H9 (cell line): ENCODE data around the gene TEX51. TPM values are rescaled to one million over a fixed set of nuclear protein-coding genes. Genes with fewer than 3 reads are reported as not detected.

Experiments
- DNase-seq: peaks from one replicate; pipeline ENCODE4 v3.0.0-alpha.2; 2017
- H2AFZ ChIP-seq: one replicate; pipeline ENCODE4 v1.6.1; 2013; ENCODE audit warnings: mild to moderate bottlenecking, low read length, control low read depth, moderate library complexity
- H2AK5ac ChIP-seq: 2 replicates; pipeline ENCODE4 v1.6.1; 2013; ENCODE audit warnings: low read length, control low read depth, mixed read lengths; ENCODE audit not compliant: insufficient read length
- H2BK120ac ChIP-seq: one replicate; pipeline ENCODE4 v1.6.1; 2013; ENCODE audit warnings: low read depth, mild to moderate bottlenecking, low read length, control low read depth, inconsistent platforms; ENCODE audit not compliant: poor library complexity, severe bottlenecking
- H2BK12ac ChIP-seq: 2 replicates; pipeline ENCODE4 v1.6.1; 2013; ENCODE audit warnings: low read length, control low read depth, mixed read lengths, low read depth; ENCODE audit not compliant: insufficient read length
- H2BK15ac ChIP-seq: 2 replicates; pipeline ENCODE4 v1.6.1; 2013; ENCODE audit warnings: low read depth, low read length, control low read depth
- H2BK20ac ChIP-seq: one replicate; pipeline ENCODE4 v1.6.1; 2013; ENCODE audit warnings: low read depth, mild to moderate bottlenecking, low read length, control low read depth, inconsistent platforms; ENCODE audit not compliant: poor library complexity, severe bottlenecking
- H2BK5ac ChIP-seq: 2 replicates; pipeline ENCODE4 v1.6.1; 2013; ENCODE audit warnings: low read length, control low read depth, mixed read lengths; ENCODE audit not compliant: insufficient read length
- H3K14ac ChIP-seq: 2 replicates; pipeline ENCODE4 v1.6.1; 2013; ENCODE audit warnings: low read length, control low read depth; ENCODE audit not compliant: insufficient read depth
- H3K18ac ChIP-seq: 2 replicates; pipeline ENCODE4 v1.6.1; 2013; ENCODE audit warnings: low read depth, mild to moderate bottlenecking, mixed read lengths, low read length, control low read depth; ENCODE audit not compliant: insufficient read length
- H3K23ac ChIP-seq: 2 replicates; pipeline ENCODE4 v1.6.1; 2013; ENCODE audit warnings: low read length, control low read depth, mixed read lengths, low read depth; ENCODE audit not compliant: insufficient read length
- H3K23me2 ChIP-seq: 2 replicates; pipeline ENCODE4 v1.6.1; 2013; ENCODE audit warnings: low read depth, mild to moderate bottlenecking, mixed read lengths, low read length, control low read depth; ENCODE audit not compliant: insufficient read length, poor library complexity, severe bottlenecking
- H3K27ac ChIP-seq: 2 replicates; pipeline ENCODE4 v1.5.1; 2013; ENCODE audit warnings: low read length, control low read depth, mixed read lengths, low read depth; ENCODE audit not compliant: insufficient read length
- H3K27me3 ChIP-seq: 2 replicates; pipeline ENCODE4 v1.6.1; 2013; ENCODE audit warnings: low read length, control low read depth, inconsistent platforms; ENCODE audit not compliant: insufficient read depth
- H3K4ac ChIP-seq: 2 replicates; pipeline ENCODE4 v1.6.1; 2013; ENCODE audit warnings: low read depth, mild to moderate bottlenecking, control low read depth, inconsistent platforms, low read length, moderate library complexity
- H3K4me1 ChIP-seq: 2 replicates; pipeline ENCODE4 v1.6.1; 2013; ENCODE audit warnings: low read length, control low read depth, inconsistent platforms; ENCODE audit not compliant: insufficient read depth
- H3K4me2 ChIP-seq: 2 replicates; pipeline ENCODE4 v1.6.1; 2013; ENCODE audit warnings: low read length, control low read depth, mixed read lengths; ENCODE audit not compliant: insufficient read length, insufficient read depth
- H3K56ac ChIP-seq: 2 replicates; pipeline ENCODE4 v1.6.1; 2013; ENCODE audit warnings: low read depth, mild to moderate bottlenecking, mixed read lengths, low read length, control low read depth; ENCODE audit not compliant: insufficient read length
- H3K79me1 ChIP-seq: 2 replicates; pipeline ENCODE4 v1.6.1; 2013; ENCODE audit warnings: low read depth, mild to moderate bottlenecking, moderate library complexity, low read length, control low read depth, inconsistent platforms; ENCODE audit not compliant: insufficient read depth, poor library complexity, severe bottlenecking
- H3K79me2 ChIP-seq: 2 replicates; pipeline ENCODE4 v1.6.1; 2013; ENCODE audit warnings: low read length, control low read depth, inconsistent platforms; ENCODE audit not compliant: insufficient read depth
- H3K9ac ChIP-seq: 2 replicates; pipeline ENCODE4 v1.6.1; 2013; ENCODE audit warnings: low read length, control low read depth, mixed read lengths; ENCODE audit not compliant: insufficient read length; ENCODE audit errors: extremely low read depth
- H3K9me3 ChIP-seq: one replicate; pipeline ENCODE4 v1.6.1; 2013; ENCODE audit warnings: low read depth, low read length, inconsistent platforms; ENCODE audit not compliant: control insufficient read depth
- H3T11ph ChIP-seq: one replicate; pipeline ENCODE4 v1.6.1; 2013; ENCODE audit warnings: mild to moderate bottlenecking, low read length, control low read depth, inconsistent platforms
- H4K20me1 ChIP-seq: one replicate; pipeline ENCODE4 v1.6.1; 2013; ENCODE audit not compliant: control insufficient read depth, insufficient read length, insufficient read depth
- H4K5ac ChIP-seq: 2 replicates; pipeline ENCODE4 v1.6.1; 2013; ENCODE audit warnings: low read depth, mild to moderate bottlenecking, mixed read lengths, low read length, control low read depth; ENCODE audit not compliant: insufficient read length
- H4K8ac ChIP-seq: replicated peaks from 2 replicates; pipeline ENCODE4 v1.6.1; 2013; ENCODE audit warnings: low read length, control low read depth, mixed read lengths, low read depth; ENCODE audit not compliant: insufficient read length
- H4K91ac ChIP-seq: 2 replicates; pipeline ENCODE4 v1.6.1; 2013; ENCODE audit warnings: low read depth, mild to moderate bottlenecking, moderate library complexity, mixed read lengths, low read length, control low read depth; ENCODE audit not compliant: insufficient read length
- H3K27ac Mint-ChIP-seq, 3 experiments: 2 replicates in 2 of 3; 3 replicates in 1 of 3; pipeline ENCODE4 v1.8.0; 2020 to 2021; ENCODE audit warnings: mixed read lengths in 3 of 3, mild to moderate bottlenecking in 1 of 3, moderate library complexity in 1 of 3
- H3K27me3 Mint-ChIP-seq: 2 replicates; pipeline ENCODE4 v1.8.0; 2021; ENCODE audit warnings: low read depth, mild to moderate bottlenecking, moderate library complexity, mixed read lengths
- H3K36me3 Mint-ChIP-seq, 3 experiments: 2 replicates in 2 of 3; 3 replicates in 1 of 3; pipeline ENCODE4 v1.8.0; 2020 to 2021; ENCODE audit warnings: low read depth in 3 of 3, mixed read lengths in 3 of 3; ENCODE audit not compliant: insufficient read depth in 1 of 3
- H3K4me1 Mint-ChIP-seq, 2 experiments: 2 replicates each; pipeline ENCODE4 v1.8.0; 2020; ENCODE audit warnings: mixed read lengths in 2 of 2
- H3K4me3 Mint-ChIP-seq, 2 experiments: 2 replicates in 1 of 2; 3 replicates in 1 of 2; pipeline ENCODE4 v1.8.0; 2020 to 2021; ENCODE audit warnings: mild to moderate bottlenecking in 2 of 2, mixed read lengths in 2 of 2, moderate library complexity in 1 of 2
- H3K9me3 Mint-ChIP-seq, 2 experiments: 2 replicates in 1 of 2; 3 replicates in 1 of 2; pipeline ENCODE4 v1.8.0; 2020; ENCODE audit warnings: mild to moderate bottlenecking in 2 of 2, mixed read lengths in 2 of 2, moderate library complexity in 1 of 2
- CTCF ChIP-seq: fragments of 200-600 bp; sonication (generic); conservative IDR thresholded peaks from 3 replicates; pipeline ENCODE4 v1.8.0; 2021; ENCODE audit warnings: antibody characterized with exemption, mild to moderate bottlenecking
- WGBS: extraction: QIAGEN DNeasy Blood & Tissue Kit; methylation state at CpG from one replicate; pipeline ENCODE4 v1.1.7; 2013; ENCODE audit warnings: missing lambda C conversion rate, low lambda C conversion rate, mixed read lengths; ENCODE audit not compliant: insufficient read length; ENCODE audit errors: extremely low coverage; 5-methylcytosine and 5-hydroxymethylcytosine counted together
- total RNA-seq: library from RNA; stranded (reverse); gene quantifications from 2 replicates; pipeline ENCODE4 v1.2.1, GENCODE V29; 2021

Gene TEX51
- total RNA-seq, 1 experiment from 2014 or later = not detected

- no peaks in the 10 kb centered on the region for H3K9me3 Mint-ChIP-seq
- H3K79me2 ChIP-seq = no peaks in the 10 kb centered on the region
- H3K18ac ChIP-seq = no peak overlapping the region
- H3K27ac ChIP-seq = no peak overlapping the region
- H2BK12ac ChIP-seq = no peak overlapping the region
- no peaks in the 10 kb centered on the region for H4K20me1 ChIP-seq
- no peak overlapping the region for H2AFZ ChIP-seq
- H4K91ac ChIP-seq = no peak overlapping the region
- no peaks in the 10 kb centered on the region for H3K9me3 ChIP-seq
- no peak overlapping the region for H3K56ac ChIP-seq
- H2BK15ac ChIP-seq = no peak overlapping the region; the same call in 1 of the 2 replicates
- no peak overlapping the region for H3K9ac ChIP-seq
- H2BK120ac ChIP-seq = no peak overlapping the region
- H3K4ac ChIP-seq = no peak overlapping the region
- WGBS = no CpG with 5 or more reads among the region's 3 CpGs
- H3K4me2 ChIP-seq = no peak overlapping the region
- no peak overlapping the region for H3K14ac ChIP-seq
- H4K8ac ChIP-seq = no peak overlapping the region
- H3K27ac Mint-ChIP-seq = no peak overlapping the region; a peak in 1 of 7 replicates
- no peak overlapping the region for H3K4me3 Mint-ChIP-seq
- no peak overlapping the region for H2AK5ac ChIP-seq
- no peak overlapping the region for H2BK5ac ChIP-seq
- 0 out of 4 replicates have a peak, but pooled peaks cover 2 to 3% of the 10 kb centered on the region in 2 experiments for H3K4me1 Mint-ChIP-seq
- no peak overlapping the region for H3T11ph ChIP-seq
- DNase-seq = no peak
- H3K79me1 ChIP-seq = no peaks in the 10 kb centered on the region
- H3K27me3 ChIP-seq = no peaks in the 10 kb centered on the region
- no peak overlapping the region for H3K23ac ChIP-seq
- no peaks in the 10 kb centered on the region for H3K23me2 ChIP-seq
- H2BK20ac ChIP-seq = no peak overlapping the region
- no peak for TF ChIP-seq CTCF
- peaks cover 1% of the 10 kb centered on the region; the same call in 1 of the 2 replicates for H3K27me3 Mint-ChIP-seq
- no peaks in the 10 kb centered on the region for H3K36me3 Mint-ChIP-seq
- no peaks in the 10 kb centered on the region for H3K4me1 ChIP-seq
- H4K5ac ChIP-seq = no peak overlapping the region
Observed at GRCh38 chr2:126858436-126858835, 40.3 kb upstream of the TEX51 start.
